AG08395 (cell line): Measurements from ENCODE around the gene PCDHGA5.
"Not testable (repeated sequence)": the region's sequence is repeated elsewhere in the genome, so short reads cannot be mapped to it uniquely, and the experiment has no call there.

Source experiments
- DNase-seq: peaks from one replicate; pipeline ENCODE4 v3.0.0; 2012; ENCODE audit warnings: mixed read lengths, low spot score

The PCDHGA5 gene

GRCh38 chr5:141363952-141364660, at the start of gene PCDHGA5:
Gene PCDHGA5 (plus strand): TSS chr5:141364162. CDS start chr5:141364331, 169 bp downstream.
- DNase-seq = peak; percentile 44

- not testable (repeated sequence) for DNase-seq
These were observed 47.0 kb upstream of the PCDHGA5 start for GRCh38 chr5:141316963-141317362.

- no peak for DNase-seq
These were observed 44.8 kb upstream of the PCDHGA5 start for GRCh38 chr5:141319202-141319601.

- DNase-seq = no peak
These were observed 44.3 kb upstream of the PCDHGA5 start for GRCh38 chr5:141319699-141320098.

GRCh38 chr5:141320225-141321169, 43.5 kb upstream of the PCDHGA5 start, which contains the start of gene TAF7:
Gene TAF7 (minus strand): TSS chr5:141320784. CDS start chr5:141320044, 740 bp downstream.
- peak; percentile 97 for DNase-seq

GRCh38 chr5:141322261-141322660, 41.7 kb upstream of the PCDHGA5 start:
- DNase-seq = no peak

GRCh38 chr5:141326088-141326854, 37.7 kb upstream of the PCDHGA5 start:
- DNase-seq = peak; percentile 81

- DNase-seq = no peak
These were observed 35.7 kb upstream of the PCDHGA5 start for GRCh38 chr5:141328231-141328630.

- DNase-seq = peak; percentile 63
These were observed 33.5 kb upstream of the PCDHGA5 start, which contains the start of gene PCDHGA1 for GRCh38 chr5:141330299-141331080. Gene PCDHGA1 (plus strand): TSS chr5:141330514.

GRCh38 chr5:141332571-141332970, 31.4 kb upstream of the PCDHGA5 start:
- DNase-seq = not testable (repeated sequence)

GRCh38 chr5:141338538-141339306, 25.2 kb upstream of the PCDHGA5 start, which contains the start of gene PCDHGA2:
Gene PCDHGA2 (plus strand): TSS chr5:141338760.
- peak; percentile 54 for DNase-seq

- not testable (repeated sequence) for DNase-seq
These were observed 23.1 kb upstream of the PCDHGA5 start for GRCh38 chr5:141340781-141341354.

- DNase-seq = no peak
These were observed 21.2 kb upstream of the PCDHGA5 start for GRCh38 chr5:141342773-141343172.

- DNase-seq = no peak
These were observed 20.6 kb upstream of the PCDHGA5 start, which contains the start of gene PCDHGA3 for GRCh38 chr5:141343242-141343952. Gene PCDHGA3 (plus strand): TSS chr5:141343829. CDS start chr5:141344034, 205 bp downstream.

- no peak for DNase-seq
These were observed 20.0 kb upstream of the PCDHGA5 start for GRCh38 chr5:141343953-141344463.

- no peak for DNase-seq
These were observed 18.6 kb upstream of the PCDHGA5 start for GRCh38 chr5:141345327-141345726.

GRCh38 chr5:141346017-141346416, 17.9 kb upstream of the PCDHGA5 start:
- DNase-seq = not testable (repeated sequence)

GRCh38 chr5:141349917-141350619, 13.9 kb upstream of the PCDHGA5 start, which contains the start of gene PCDHGB1:
Gene PCDHGB1 (plus strand): TSS chr5:141350099. CDS start chr5:141350261, 162 bp downstream.
- peak; percentile 66 for DNase-seq
